Naive thymus-derived CD4-positive, alpha-beta T cell (primary cell): ENCODE measurements around the gene KRTAP9-9. TPM values are rescaled to one million over a fixed set of nuclear protein-coding genes. Genes with fewer than 3 reads are reported as not detected.
"Not testable (repeated sequence)": the region's sequence is repeated elsewhere in the genome, so short reads cannot be mapped to it uniquely, and the experiment has no call there.

ENCODE experiments used
- ATAC-seq: fragments of 150-1000 bp; cut with Tn5 transposase; 2 replicates; pipeline ENCODE4 v1.10.0; 2021; ENCODE audit warnings: mild to moderate bottlenecking, moderate library complexity
- CTCF ChIA-PET: fragments of 350-600 bp; sonication (Branson Sonifier 250); formaldehyde crosslinking; loops from one replicate; lab custom pipeline; 2021; ENCODE audit warnings: antibody characterized with exemption; lab: Charles Lee
- POLR2A ChIA-PET: fragments of 350-600 bp; sonication (Branson Sonifier 250); formaldehyde crosslinking; loops from one replicate; lab custom pipeline; 2021; ENCODE audit warnings: antibody characterized with exemption, inconsistent platforms; lab: Charles Lee
- DNase-seq, 9 donors: peaks; one replicate each; pipeline versions ENCODE4 v3.0.0 to v3.0.0-alpha.2; 2020 to 2022; ENCODE audit warnings: mixed read lengths in 1 of 9
- H3K27ac ChIP-seq: one replicate; pipeline ENCODE4 v1.7.0; 2013; ENCODE audit warnings: mild to moderate bottlenecking, low read depth, low read length, moderate library complexity
- H3K27me3 ChIP-seq, 2 donors: one replicate each; pipeline ENCODE4 v1.7.0; 2013; ENCODE audit warnings: low read length in 2 of 2, mild to moderate bottlenecking in 2 of 2, moderate library complexity in 2 of 2; ENCODE audit not compliant: control insufficient read depth in 2 of 2, insufficient read depth in 2 of 2
- H3K36me3 ChIP-seq, 3 experiments: 1 replicate in 2 of 3; 2 replicates in 1 of 3; pipeline ENCODE4 v1.7.0; 2013; ENCODE audit warnings: low read length in 3 of 3, mild to moderate bottlenecking in 3 of 3, moderate library complexity in 1 of 3; ENCODE audit not compliant: insufficient read depth in 3 of 3, control insufficient read depth in 2 of 3
- H3K4me1 ChIP-seq, 2 donors: one replicate each; pipeline ENCODE4 v1.7.0; 2013; ENCODE audit warnings: low read length in 2 of 2, mild to moderate bottlenecking in 2 of 2, moderate library complexity in 1 of 2; ENCODE audit not compliant: control insufficient read depth in 2 of 2, insufficient read depth in 2 of 2
- H3K4me3 ChIP-seq: 2 replicates; pipeline ENCODE4 v1.7.0; 2013; ENCODE audit warnings: mild to moderate bottlenecking, low read length
- H3K9me3 ChIP-seq, 3 experiments: 1 replicate in 2 of 3; 2 replicates in 1 of 3; pipeline ENCODE4 v1.7.0; 2013; ENCODE audit warnings: low read length in 3 of 3; ENCODE audit not compliant: control insufficient read depth in 2 of 3
- H3K27ac Mint-ChIP-seq, 9 donors: one replicate each; pipeline ENCODE4 v1.8.0; 2020 to 2022; ENCODE audit warnings: mixed read lengths in 9 of 9, mild to moderate bottlenecking in 8 of 9, moderate library complexity in 5 of 9, inconsistent platforms in 2 of 9
- H3K27me3 Mint-ChIP-seq, 5 donors: one replicate each; pipeline ENCODE4 v1.8.0; 2021 to 2022; ENCODE audit warnings: mixed read lengths in 5 of 5, mild to moderate bottlenecking in 1 of 5
- H3K36me3 Mint-ChIP-seq, 5 donors: one replicate each; pipeline ENCODE4 v1.8.0; 2020 to 2022; ENCODE audit warnings: mixed read lengths in 5 of 5, mild to moderate bottlenecking in 3 of 5, inconsistent platforms in 1 of 5
- H3K4me1 Mint-ChIP-seq, 7 donors: one replicate each; pipeline ENCODE4 v1.8.0; 2020 to 2022; ENCODE audit warnings: mixed read lengths in 7 of 7, mild to moderate bottlenecking in 3 of 7, inconsistent platforms in 1 of 7
- H3K4me3 Mint-ChIP-seq, 10 donors: one replicate each; pipeline ENCODE4 v1.8.0; 2020 to 2022; ENCODE audit warnings: mild to moderate bottlenecking in 10 of 10, mixed read lengths in 10 of 10, moderate library complexity in 6 of 10, inconsistent platforms in 2 of 10
- H3K9me3 Mint-ChIP-seq, 11 donors: one replicate each; pipeline ENCODE4 v1.8.0; 2020 to 2022; ENCODE audit warnings: mixed read lengths in 11 of 11, mild to moderate bottlenecking in 4 of 11, inconsistent platforms in 1 of 11, moderate library complexity in 1 of 11
- intact Hi-C, 2 donors: fragments of 100-400 bp; cut with micrococcal nuclease; formaldehyde crosslinking; loops; one replicate each; pipeline ENCODE4 v1.15.1; 2023
- polyA plus RNA-seq, 2 donors: library from polyadenylated mRNA; unstranded; fragments of 300-500 nt; fragmentation: Illumina TruSeq; gene quantifications; one replicate each; pipeline ENCODE4 v1.2.3, GENCODE V29; 2021
- total RNA-seq, 6 experiments: library from RNA in 5 of 6; stranded (reverse) in 5 of 6; gene quantifications; 1 replicate in 5 of 6; 2 replicates in 1 of 6; pipeline ENCODE4 v1.2.3 and lab custom pipeline; 2021 to 2026

The KRTAP9-9 gene
- total RNA-seq (not detected), polyA plus RNA-seq (not detected), total RNA-seq (lab: John Stamatoyannopoulos, UW) (not detected)

- H3K9me3 ChIP-seq, DNase-seq, H3K4me1 ChIP-seq, ATAC-seq, H3K36me3 Mint-ChIP-seq, H3K36me3 ChIP-seq, H3K4me3 Mint-ChIP-seq, H3K4me3 ChIP-seq, intact Hi-C loops, H3K9me3 Mint-ChIP-seq, CTCF ChIA-PET, H3K27me3 ChIP-seq, H3K27ac Mint-ChIP-seq, H3K27ac ChIP-seq, POLR2A ChIA-PET: not testable (repeated sequence)
- Mint-ChIP-seq H3K4me1 (peaks cover 0 to 19% (median 4%) of the 10 kb centered on the region in 7 donors), H3K27me3 (peaks cover 0 to 47% (median 17%) of the 10 kb centered on the region in 5 donors)
Observed at GRCh38 chr17:41255381-41256290, at the start of gene KRTAP9-9. TSS of gene KRTAP9-9 (plus strand) at chr17:41255384.

- no peak overlapping the region for H3K4me3 Mint-ChIP-seq
- no peak for ATAC-seq
- Histone ChIP-seq H3K4me1 (no peaks in the 10 kb centered on the region), H3K4me3 (no peak overlapping the region), H3K36me3 (no peaks in the 10 kb centered on the region), H3K27ac (no peak overlapping the region), H3K27me3 (peaks cover 0 to 5% of the 10 kb centered on the region in 2 donors), H3K9me3 (no peaks in the 10 kb centered on the region)
- H3K27me3 Mint-ChIP-seq = peaks cover 0 to 30% (median 12%) of the 10 kb centered on the region in 5 donors
- peaks cover 0 to 6% (median 0%) of the 10 kb centered on the region in 11 donors for H3K9me3 Mint-ChIP-seq
- ChIA-PET CTCF (interaction anchor here (1.0 kb wide), 1 partner anchor 103 kb away, joined by 3 read pairs; no protein-coding TSS in a partner anchor), POLR2A (interaction anchor here (0.8 kb wide), 1 partner anchor 95 kb away, joined by 3 read pairs; no protein-coding TSS in a partner anchor)
- intact Hi-C loops = loop anchor here in 1 of 2 donors (5.0 kb wide), 1 partner anchor 110 kb away; no protein-coding TSS in a partner anchor
- no peaks in the 10 kb centered on the region for H3K36me3 Mint-ChIP-seq
- no peak overlapping the region for H3K27ac Mint-ChIP-seq
- peak in 1 of 9 donors; percentile 1 for DNase-seq
- H3K4me1 Mint-ChIP-seq = peaks cover 0 to 13% (median 6%) of the 10 kb centered on the region in 7 donors
Observed at GRCh38 chr17:41211845-41212466, 43.2 kb upstream of the KRTAP9-9 start.

GRCh38 chr17:41212524-41213169 lies 42.5 kb upstream of the KRTAP9-9 start:
- Histone ChIP-seq H3K27ac (no peak overlapping the region), H3K36me3 (no peaks in the 10 kb centered on the region), H3K9me3 (no peaks in the 10 kb centered on the region), H3K4me3 (no peak overlapping the region), H3K4me1 (no peaks in the 10 kb centered on the region), H3K27me3 (peaks cover 0 to 5% of the 10 kb centered on the region in 2 donors)
- peak overlapping the region in 1 of 9 donors; percentile 36 for H3K27ac Mint-ChIP-seq
- ATAC-seq = no peak
- peaks cover 0 to 13% (median 6%) of the 10 kb centered on the region in 7 donors for H3K4me1 Mint-ChIP-seq
- peaks cover 0 to 28% (median 15%) of the 10 kb centered on the region in 5 donors for H3K27me3 Mint-ChIP-seq
- no peaks in the 10 kb centered on the region for H3K36me3 Mint-ChIP-seq
- intact Hi-C loops = loop anchor here in 1 of 2 donors (5.0 kb wide), 1 partner anchor 110 kb away; no protein-coding TSS in a partner anchor
- no peak overlapping the region for H3K4me3 Mint-ChIP-seq
- peaks cover 0 to 6% (median 0%) of the 10 kb centered on the region in 11 donors for H3K9me3 Mint-ChIP-seq
- CTCF ChIA-PET = interaction anchor here (0.5 to 1.0 kb wide), 2 partner anchors 99 to 102 kb away, joined by 3 read pairs; no protein-coding TSS in a partner anchor
- POLR2A ChIA-PET = interaction anchor here (0.8 kb wide), 1 partner anchor 94 kb away, joined by 3 read pairs; no protein-coding TSS in a partner anchor
- no peak for DNase-seq

GRCh38 chr17:41215681-41216080 lies 39.5 kb upstream of the KRTAP9-9 start:
- H3K36me3 ChIP-seq = no peaks in the 10 kb centered on the region
- H3K4me3 ChIP-seq = no peak overlapping the region
- ATAC-seq = no peak
- peaks cover 0 to 5% of the 10 kb centered on the region in 2 donors for H3K27me3 ChIP-seq
- H3K27ac ChIP-seq = no peak overlapping the region
- Mint-ChIP-seq H3K4me1 (peaks cover 0 to 13% (median 6%) of the 10 kb centered on the region in 7 donors), H3K27ac (no peak overlapping the region), H3K27me3 (peaks cover 0 to 15% (median 5%) of the 10 kb centered on the region in 5 donors), H3K4me3 (no peak overlapping the region), H3K9me3 (peaks cover 0 to 9% (median 0%) of the 10 kb centered on the region in 11 donors), H3K36me3 (peaks cover 0 to 4% (median 0%) of the 10 kb centered on the region in 5 donors)
- POLR2A ChIA-PET = interaction anchor here (0.6 kb wide), 1 partner anchor 1144 kb away, joined by 3 read pairs; no protein-coding TSS in a partner anchor
- intact Hi-C loops = no loop called here
- CTCF ChIA-PET = interaction anchor here (0.6 to 1.2 kb wide), 2 partner anchors 14 to 106 kb away, joined by 3 read pairs; no protein-coding TSS in a partner anchor
- DNase-seq = no peak
- no peaks in the 10 kb centered on the region for H3K9me3 ChIP-seq
- H3K4me1 ChIP-seq = no peaks in the 10 kb centered on the region

- H3K27me3 Mint-ChIP-seq = peaks cover 0 to 11% (median 0%) of the 10 kb centered on the region in 5 donors
- no peak overlapping the region for H3K27ac Mint-ChIP-seq
- peaks cover 0 to 6% (median 0%) of the 10 kb centered on the region in 7 donors for H3K4me1 Mint-ChIP-seq
- H3K36me3 ChIP-seq = no peaks in the 10 kb centered on the region
- no peaks in the 10 kb centered on the region for H3K4me1 ChIP-seq
- H3K9me3 Mint-ChIP-seq = peaks cover 0 to 9% (median 0%) of the 10 kb centered on the region in 11 donors
- no peak for DNase-seq
- CTCF ChIA-PET = no interaction called here
- no peaks in the 10 kb centered on the region for H3K9me3 ChIP-seq
- no peak overlapping the region for H3K27ac ChIP-seq
- H3K27me3 ChIP-seq = peaks cover 0 to 6% of the 10 kb centered on the region in 2 donors
- no peak for ATAC-seq
- H3K36me3 Mint-ChIP-seq = peaks cover 0 to 4% (median 0%) of the 10 kb centered on the region in 5 donors
- H3K4me3 Mint-ChIP-seq = no peak overlapping the region
- H3K4me3 ChIP-seq = no peak overlapping the region
- POLR2A ChIA-PET = no interaction called here
- intact Hi-C loops = no loop called here
Observed at GRCh38 chr17:41223821-41224220, 31.4 kb upstream of the KRTAP9-9 start.

GRCh38 chr17:41226051-41226450 lies 29.1 kb upstream of the KRTAP9-9 start:
- H3K4me1 ChIP-seq = no peaks in the 10 kb centered on the region
- H3K27ac ChIP-seq = no peak overlapping the region
- Mint-ChIP-seq H3K9me3 (peaks cover 0 to 4% (median 0%) of the 10 kb centered on the region in 11 donors), H3K27ac (no peak overlapping the region), H3K27me3 (peaks cover 0 to 17% (median 0%) of the 10 kb centered on the region in 5 donors), H3K4me1 (peaks cover 0 to 15% (median 11%) of the 10 kb centered on the region in 7 donors), H3K36me3 (no peaks in the 10 kb centered on the region), H3K4me3 (no peak overlapping the region)
- H3K27me3 ChIP-seq = peaks cover 0 to 6% of the 10 kb centered on the region in 2 donors
- POLR2A ChIA-PET = no interaction called here
- intact Hi-C loops = no loop called here
- DNase-seq (no peak), ATAC-seq (no peak)
- CTCF ChIA-PET = no interaction called here
- H3K4me3 ChIP-seq = no peak overlapping the region
- H3K9me3 ChIP-seq = no peaks in the 10 kb centered on the region
- no peaks in the 10 kb centered on the region for H3K36me3 ChIP-seq
